Fibroblast of peridontal ligament (primary cell): ENCODE measurements around the gene EXOC4.
"Not testable (repeated sequence)": the region's sequence is repeated elsewhere in the genome, so short reads cannot be mapped to it uniquely, and the experiment has no call there.

Experiments used
- DNase-seq: peaks from one replicate; pipeline ENCODE4 v3.0.0-alpha.2; 2010; ENCODE audit errors: extremely low read depth

EXOC4 gene

GRCh38 chr7:133275446-133276095 lies 22.7 kb downstream of the EXOC4 start:
- peak; percentile 23 for DNase-seq

DNA sequence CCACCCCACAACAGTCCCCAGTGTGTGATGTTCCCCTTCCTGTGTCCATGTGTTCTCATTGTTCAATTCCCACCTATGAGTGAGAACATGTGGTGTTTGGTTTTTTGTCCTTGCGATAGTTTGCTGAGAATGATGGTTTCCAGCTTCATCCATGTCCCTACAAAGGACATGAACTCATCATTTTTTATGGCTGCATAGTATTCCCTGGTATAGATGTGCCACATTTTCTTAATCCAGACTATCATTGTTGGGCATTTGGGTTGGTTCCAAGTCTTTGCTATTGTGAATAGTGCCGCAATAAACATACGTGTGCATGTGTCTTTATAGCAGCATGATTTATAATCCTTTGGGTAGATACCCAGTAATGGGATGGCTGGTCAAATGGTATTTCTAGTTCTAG lies 26.1 kb downstream of the EXOC4 start:
- DNase-seq = not testable (repeated sequence)

- no peak for DNase-seq
Observed at GRCh38 chr7:133282094-133282493, 29.2 kb downstream of the EXOC4 start.

GRCh38 chr7:133284092-133284491 lies 31.2 kb downstream of the EXOC4 start:
- no peak for DNase-seq

- no peak for DNase-seq
Observed at GRCh38 chr7:133288970-133289369, 36.1 kb downstream of the EXOC4 start.

GRCh38 chr7:133290041-133290440 lies 37.2 kb downstream of the EXOC4 start:
- no peak for DNase-seq

DNA sequence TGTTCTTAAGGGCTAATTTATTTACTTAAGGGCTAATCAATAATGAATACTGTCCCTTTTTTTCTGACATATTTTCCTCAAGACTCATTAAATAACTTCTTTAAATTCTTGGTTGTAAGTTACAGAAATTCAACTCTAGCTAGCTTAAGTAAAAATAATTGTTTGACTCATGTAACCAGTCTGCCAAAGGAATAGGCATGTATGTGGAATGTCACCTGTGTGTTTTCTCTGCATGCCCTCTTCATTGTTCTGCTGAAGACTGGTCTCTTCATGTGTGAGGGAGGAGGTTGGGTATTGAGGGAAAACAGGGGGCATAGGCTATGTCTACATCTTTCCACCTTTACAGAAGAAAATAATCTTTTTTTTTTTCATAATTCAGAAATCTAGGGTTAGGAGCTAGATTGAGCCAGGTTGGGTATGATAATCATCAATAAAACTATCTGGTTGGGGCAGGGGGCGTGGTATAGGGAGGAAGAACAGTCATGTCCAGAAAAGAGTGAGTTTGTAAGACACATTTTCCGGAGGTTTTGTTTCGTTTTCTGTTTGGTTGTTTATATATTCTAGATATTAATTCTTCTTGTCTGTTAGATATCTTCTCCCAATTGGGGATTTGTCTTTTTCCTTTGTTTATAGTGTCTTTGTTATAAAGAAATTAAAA lies 37.9 kb downstream of the EXOC4 start:
- no peak for DNase-seq

- no peak for DNase-seq
Observed at GRCh38 chr7:133292631-133293030, 39.8 kb downstream of the EXOC4 start.

DNA sequence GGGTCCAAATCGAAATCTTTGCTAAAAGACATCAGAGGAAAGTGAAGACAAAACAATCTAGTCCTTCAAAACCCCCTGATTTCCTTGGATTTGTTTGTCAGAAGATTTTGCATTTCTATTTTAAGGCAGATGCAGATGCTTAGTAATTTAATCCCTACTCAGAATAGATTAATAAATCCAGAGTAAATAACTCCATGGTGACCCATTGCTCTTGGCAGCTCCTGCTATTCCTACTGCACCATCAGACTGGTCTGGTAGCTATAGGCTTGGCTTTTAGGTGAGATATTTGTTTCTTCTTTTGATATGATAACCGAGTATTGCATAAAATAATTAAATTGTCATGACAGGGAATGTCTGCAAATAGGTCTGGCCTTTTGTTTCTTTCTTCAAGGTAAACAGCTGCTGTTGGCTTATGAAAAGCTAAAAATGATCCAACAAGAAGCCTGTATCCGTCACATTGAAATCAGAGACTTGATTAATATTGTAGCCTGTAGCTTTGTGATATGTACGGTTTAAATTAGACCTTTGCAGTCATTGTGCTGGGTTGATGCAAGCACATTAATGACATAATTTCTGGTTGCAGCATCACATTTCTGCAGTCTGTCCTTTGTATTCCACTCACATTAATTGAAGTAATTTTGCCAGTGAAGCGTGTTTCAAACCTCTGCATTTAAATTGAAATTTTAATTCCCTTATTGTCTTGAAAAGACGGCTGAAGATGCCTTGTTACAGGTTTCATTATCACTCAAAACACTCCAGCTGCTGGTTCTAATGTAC lies 40.7 kb downstream of the EXOC4 start:
- DNase-seq = no peak

DNA sequence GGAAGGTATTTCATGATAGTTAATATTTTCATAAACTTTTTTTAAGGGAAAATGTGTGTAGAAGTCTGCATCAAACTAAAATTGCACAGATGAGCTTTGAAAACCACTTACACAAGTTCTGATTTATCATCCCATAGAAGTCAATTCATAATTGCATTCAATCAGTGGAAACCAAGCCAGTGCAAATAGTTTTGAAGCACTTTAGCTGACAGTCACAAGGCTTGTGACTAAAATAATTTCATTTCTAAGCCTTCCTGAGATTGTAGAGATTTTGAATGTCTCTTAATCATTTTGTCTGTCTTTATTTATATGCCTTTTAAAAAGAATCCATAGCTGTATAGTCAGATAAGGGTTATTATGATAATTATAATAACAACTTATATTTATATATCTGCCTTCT lies 41.4 kb downstream of the EXOC4 start:
- DNase-seq = no peak

DNA sequence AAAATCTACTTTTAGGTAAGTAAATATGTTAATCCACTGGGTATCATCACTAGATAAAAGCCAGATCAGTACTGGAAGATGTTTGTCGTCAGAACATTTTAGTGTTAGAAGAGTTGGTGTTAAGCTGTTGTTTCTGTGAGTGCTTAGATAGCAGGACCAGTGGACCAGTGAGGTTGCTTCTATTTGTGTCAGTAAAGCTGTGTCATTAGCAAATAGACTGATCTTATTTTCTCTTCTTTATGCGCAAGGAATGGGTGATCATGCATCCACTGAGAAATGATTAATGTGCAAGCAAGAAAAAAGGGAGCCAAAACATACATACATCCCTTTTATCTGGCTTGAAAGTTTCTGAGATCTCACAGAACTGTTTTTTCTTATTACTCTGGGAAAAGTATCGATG lies 42.6 kb downstream of the EXOC4 start:
- no peak for DNase-seq

- DNase-seq = no peak
Observed at GRCh38 chr7:133297093-133297492, 44.2 kb downstream of the EXOC4 start.

DNA sequence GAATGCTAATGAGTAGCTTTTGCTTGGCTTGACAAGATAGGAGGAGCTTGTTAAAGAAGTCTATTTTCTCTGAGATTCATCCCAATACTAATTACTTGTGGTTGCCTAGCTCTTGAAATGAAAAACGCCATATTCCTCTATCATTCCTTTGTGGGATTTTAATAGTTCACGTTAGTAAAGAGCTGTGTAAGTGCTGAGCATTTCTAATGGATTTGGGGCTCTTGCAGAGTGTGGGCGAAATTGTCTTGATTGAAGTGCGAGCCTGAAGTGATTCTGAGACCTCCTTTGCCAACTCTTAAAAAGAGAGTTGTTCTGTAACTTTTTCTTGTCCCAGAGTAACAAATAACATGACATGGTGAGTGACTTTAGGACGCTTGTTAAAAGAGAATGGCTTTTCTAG lies 45.2 kb downstream of the EXOC4 start:
- DNase-seq = no peak

DNA sequence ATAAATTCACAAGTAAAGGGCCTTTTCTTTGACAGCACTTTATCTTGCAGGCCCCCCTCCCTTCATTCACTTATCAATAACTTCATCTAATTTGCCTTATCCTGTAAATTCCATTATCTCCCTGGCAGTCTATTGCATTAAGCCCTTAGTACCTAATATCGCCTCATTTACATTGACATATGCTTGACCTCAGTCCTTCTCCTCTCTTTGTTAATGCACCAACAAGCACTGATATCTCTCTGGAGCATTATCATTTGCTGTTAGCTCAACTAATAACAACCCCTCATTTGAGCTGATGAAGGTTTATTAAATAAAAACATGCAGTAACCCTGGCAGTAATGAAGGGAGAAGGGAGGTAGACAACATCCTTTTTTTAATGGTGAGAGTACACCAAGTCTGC lies 46.8 kb downstream of the EXOC4 start:
- DNase-seq = no peak

DNA sequence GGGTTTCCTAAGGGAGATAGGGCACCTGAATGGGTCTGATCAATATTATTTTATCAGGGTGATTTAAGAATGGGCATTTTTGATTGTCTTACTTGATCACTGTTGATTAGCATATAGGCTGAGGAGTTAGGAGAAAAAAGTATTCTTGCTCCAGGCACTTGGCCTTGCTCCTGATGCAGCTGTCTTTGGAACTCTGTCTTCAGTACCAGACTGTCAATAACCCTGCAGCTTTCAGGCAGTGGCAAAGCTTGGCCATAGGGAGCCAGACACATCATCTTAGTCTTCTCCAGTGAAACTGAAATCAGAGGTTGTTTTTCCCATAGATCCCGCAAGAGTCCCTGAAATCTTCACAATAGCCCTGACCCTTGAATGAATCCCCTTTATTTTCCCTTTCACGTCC lies 47.2 kb downstream of the EXOC4 start:
- DNase-seq = no peak

GRCh38 chr7:133300811-133301210 lies 47.9 kb downstream of the EXOC4 start:
- DNase-seq = no peak

- peak; percentile 16 for DNase-seq
Observed at GRCh38 chr7:133301444-133301843, 48.6 kb downstream of the EXOC4 start.

- DNase-seq = no peak
Observed at GRCh38 chr7:133303372-133303771, 50.5 kb downstream of the EXOC4 start.

DNA sequence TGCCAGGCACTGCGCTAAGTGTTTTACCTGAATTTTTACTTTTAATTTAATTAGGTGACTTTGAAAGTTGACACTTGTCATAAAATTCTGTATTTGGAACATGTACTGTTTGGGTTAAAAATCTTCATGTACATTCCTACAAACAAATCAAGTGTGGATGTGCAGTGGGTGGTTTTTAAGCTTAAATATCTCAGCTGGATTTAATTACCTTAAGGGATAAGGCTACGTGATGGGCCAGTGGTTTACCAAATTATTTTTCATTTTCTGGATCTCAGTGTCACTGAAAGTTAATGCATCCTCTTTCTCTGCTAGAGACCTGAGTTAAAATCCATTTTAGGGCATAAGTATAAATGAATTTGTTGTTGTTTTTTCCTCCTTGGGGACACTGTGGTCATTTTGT lies 51.1 kb downstream of the EXOC4 start:
- peak; percentile 57 for DNase-seq

DNA sequence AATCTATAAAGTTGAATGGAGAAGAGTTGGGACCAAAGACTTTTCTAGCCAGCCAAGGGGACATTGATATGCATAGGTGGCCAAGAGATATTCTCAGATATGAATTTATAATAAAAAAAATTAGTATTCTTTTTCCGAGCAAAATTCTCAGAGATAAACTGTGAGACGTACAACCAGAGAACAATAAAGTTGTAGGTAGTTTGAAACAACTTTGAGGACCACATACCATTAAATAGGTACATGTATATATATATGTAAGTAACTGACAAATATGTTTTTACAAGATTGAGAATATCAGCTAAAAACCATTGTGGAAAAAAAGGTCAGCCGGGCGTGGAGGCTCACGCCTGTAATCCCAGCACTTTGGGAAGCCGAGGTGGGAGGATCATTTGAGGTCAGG lies 56.5 kb downstream of the EXOC4 start:
- DNase-seq = no peak

- DNase-seq = peak; percentile 23
Observed at GRCh38 chr7:133310232-133310862, 57.5 kb downstream of the EXOC4 start.

DNA sequence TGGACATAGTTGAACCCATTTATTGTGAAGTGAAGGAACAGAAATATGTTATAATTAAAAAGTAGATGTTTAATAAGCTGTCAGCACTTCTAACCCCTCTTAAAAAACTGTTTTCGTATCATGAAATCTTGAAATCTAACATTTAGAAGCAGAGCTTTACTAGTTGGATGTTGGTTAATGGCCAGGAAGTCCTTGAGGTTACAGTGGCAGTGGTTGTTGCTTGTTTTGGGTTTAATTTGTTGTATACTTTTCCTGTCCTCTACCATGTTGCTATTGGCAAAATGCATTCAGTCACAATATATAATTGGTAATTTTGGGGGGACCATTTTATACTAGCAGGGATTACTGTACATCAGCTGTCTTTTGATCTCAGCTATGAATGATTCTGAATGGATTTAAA lies 60.7 kb downstream of the EXOC4 start:
- no peak for DNase-seq

DNA sequence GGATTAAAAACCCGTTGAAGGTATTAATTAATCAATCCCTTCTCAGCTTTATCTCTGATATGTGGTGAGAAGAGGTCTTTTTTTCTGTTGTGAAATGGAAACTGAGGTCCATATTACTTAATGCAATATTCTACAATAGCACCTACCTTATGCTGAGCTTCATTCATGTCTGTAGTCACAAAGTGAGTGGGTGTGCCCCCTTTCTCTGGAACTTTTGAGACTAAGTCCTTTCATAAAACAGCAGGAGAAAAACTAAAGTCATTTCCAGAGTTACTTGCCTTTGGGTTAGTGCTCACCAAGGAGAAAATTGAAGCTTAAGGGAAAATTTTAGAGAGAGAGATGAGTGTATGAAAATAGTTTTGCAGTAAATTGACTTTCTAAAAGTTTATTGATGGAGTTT lies 61.2 kb downstream of the EXOC4 start:
- DNase-seq = no peak
